ENCODE measurements around the gene ANKS6. TPM values are rescaled to one million over a fixed set of nuclear protein-coding genes. Genes with fewer than 3 reads are reported as not detected.
A peak's percentile ranks its signal among the peaks of the same experiment; 100 is the strongest.

Gene ANKS6
- total RNA-seq, 2 donors from 2014 or later, result 19.5 to 22.0 TPM

DNA sequence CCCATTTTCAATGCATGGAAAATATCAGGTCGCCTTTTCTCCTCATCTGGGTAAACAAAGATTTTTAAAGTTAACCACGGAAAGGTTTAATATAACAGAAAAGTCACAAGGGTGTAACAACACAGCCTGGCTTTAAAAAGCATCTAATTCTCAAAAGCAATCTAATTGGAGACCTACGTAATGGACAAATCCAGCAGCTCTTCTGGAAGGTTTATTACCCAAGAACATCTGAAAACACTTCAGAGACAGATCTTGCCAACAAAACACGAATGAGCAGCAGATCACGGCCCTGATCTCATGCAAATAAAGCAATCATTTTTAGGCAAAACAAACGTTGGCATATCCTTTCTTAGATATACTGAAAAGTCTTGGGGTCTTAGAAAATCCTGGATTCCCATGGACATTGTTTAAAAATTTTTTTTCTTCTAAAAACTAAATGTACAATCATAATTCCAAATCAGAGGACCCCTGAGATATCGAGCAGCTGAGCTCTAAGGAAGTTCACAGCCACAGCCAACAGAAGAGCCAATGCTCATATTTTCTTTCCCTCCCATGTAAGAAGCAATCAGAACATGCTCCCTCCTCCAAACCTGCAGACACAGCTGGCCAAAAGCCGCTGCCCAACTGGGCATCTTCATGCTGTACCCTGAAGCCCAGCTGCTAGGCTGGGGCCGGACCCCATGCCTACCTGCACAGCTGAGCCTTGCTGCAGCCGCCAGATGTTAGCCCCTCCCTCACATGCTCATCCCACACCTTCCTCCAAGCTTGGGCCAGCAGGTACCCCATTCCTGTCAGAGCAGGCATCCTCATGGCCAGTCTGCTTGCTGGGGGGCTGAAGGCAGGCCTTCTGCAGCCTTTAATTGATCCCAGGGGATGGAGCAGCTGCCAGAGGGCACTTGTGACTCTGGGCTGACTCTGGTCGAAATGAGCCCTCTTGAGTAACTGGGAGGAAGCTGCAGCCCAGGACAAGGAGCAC lies 11.2 kb downstream of the ANKS6 start:
- DNase-seq, result peak; percentile 19
- Histone ChIP-seq H3K4me1 (no peaks in the 10 kb centered on the region), H3K27ac (no peak overlapping the region), H3K27me3 (no peaks in the 10 kb centered on the region), H3K9ac (ENCODE audit: low read depth in 2 of 2, low read length in 2 of 2) (no peak overlapping the region), H3K36me3 (no peaks in the 10 kb centered on the region), H3K4me3 (no peak overlapping the region), H3K9me3 (no peaks in the 10 kb centered on the region)
- TF ChIP-seq CTCF (IDR thresholded peaks at IDR 0.05), result no peak
- intact Hi-C loops (cut with DNase I), result no loop called here

- intact Hi-C loops (cut with DNase I), result no loop called here
- Histone ChIP-seq H3K9me3 (no peaks in the 10 kb centered on the region), H3K9ac (ENCODE audit: low read depth in 2 of 2, low read length in 2 of 2) (no peak overlapping the region), H3K36me3 (no peaks in the 10 kb centered on the region), H3K27ac (no peak overlapping the region), H3K4me3 (no peak overlapping the region), H3K27me3 (no peaks in the 10 kb centered on the region), H3K4me1 (no peaks in the 10 kb centered on the region)
- no peak for TF ChIP-seq CTCF (IDR thresholded peaks at IDR 0.05)
- DNase-seq, result peak; percentile 14
These were observed 12.7 kb downstream of the ANKS6 start for GRCh38 chr9:98783518-98784226.

DNA sequence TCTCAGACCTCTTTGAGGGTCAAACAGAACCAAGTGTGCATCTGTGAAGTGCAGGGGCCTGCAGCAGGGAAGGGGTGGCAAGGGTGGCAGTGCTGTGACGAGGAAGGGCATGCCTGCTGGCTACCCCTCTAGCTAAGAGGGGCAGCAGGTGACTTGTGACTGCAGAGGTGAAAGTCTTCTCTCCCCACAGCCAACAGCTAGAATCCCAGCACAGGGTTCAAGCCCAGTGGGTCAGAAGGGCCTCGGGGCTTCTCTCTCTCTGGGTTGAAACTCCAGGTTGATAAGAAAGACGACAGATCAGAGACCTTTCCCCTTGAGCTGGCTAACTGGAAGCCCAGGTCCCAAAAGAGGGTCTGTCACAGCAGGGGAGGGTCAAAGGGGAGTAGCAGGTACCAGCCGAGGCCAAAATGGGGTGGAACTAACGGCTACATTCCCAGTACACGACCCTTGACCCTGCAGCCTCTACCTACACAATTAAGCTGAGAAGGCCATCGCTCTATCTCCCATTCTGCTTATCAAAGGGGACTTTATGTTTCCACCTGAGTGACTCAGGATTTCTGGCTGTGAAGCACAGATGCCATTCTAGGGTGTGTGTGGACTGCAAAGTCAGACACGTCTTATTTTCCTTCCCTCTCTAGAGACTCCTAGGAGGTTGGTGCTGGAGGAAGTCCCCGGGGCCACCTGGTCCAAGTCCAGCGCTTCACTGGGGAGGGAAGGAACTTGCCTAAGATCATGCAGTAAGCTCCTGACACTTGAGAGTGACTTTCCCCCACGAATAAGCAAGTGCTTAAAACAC lies 14.6 kb downstream of the ANKS6 start:
- intact Hi-C loops (cut with DNase I), result no loop called here
- DNase-seq, result peak; percentile 61
- Histone ChIP-seq H3K36me3 (no peaks in the 10 kb centered on the region), H3K27me3 (no peaks in the 10 kb centered on the region), H3K9ac (ENCODE audit: low read depth in 2 of 2, low read length in 2 of 2) (no peak overlapping the region), H3K4me1 (no peaks in the 10 kb centered on the region), H3K9me3 (no peaks in the 10 kb centered on the region), H3K4me3 (no peak overlapping the region), H3K27ac (peak overlapping the region; percentile 31)
- TF ChIP-seq CTCF (IDR thresholded peaks at IDR 0.05), result no peak

DNA sequence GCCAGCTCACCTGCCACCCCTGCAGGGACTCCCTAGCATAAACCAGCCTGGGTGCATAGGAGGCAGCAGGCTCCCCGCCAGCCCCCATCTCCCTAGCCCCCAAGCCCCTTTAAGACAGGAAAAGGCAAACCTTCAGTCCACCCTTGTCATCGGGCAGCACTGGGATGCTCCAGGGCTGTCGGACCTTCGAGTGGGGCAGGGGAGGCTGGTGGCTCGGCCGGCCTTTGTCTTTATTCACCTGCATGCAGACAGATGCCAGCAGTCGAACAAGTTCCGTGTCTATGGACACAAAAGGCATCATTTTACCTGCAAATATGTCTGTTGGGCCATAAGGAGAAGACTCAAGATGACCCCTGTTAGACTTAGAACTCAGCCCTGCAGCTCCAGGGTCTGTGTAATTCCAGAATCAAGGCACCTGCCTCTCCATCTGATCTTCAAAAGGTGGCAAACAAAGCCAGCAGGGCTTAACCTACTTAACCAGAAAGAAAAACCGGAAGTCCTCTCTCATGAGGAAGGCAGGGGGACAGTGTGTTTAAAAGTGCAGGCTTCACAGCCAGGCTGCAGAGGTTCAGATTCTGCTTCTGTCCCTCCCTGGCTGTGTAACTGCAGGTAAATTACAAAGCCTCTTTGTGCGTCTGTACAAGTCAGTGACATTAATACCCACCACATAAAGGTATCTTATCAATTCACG lies 16.2 kb downstream of the ANKS6 start:
- no peaks in the 10 kb centered on the region for H3K36me3 ChIP-seq
- H3K27ac ChIP-seq, result no peak overlapping the region
- no peaks in the 10 kb centered on the region for H3K27me3 ChIP-seq
- H3K4me3 ChIP-seq, result no peak overlapping the region
- no peaks in the 10 kb centered on the region for H3K4me1 ChIP-seq
- H3K9me3 ChIP-seq, result no peaks in the 10 kb centered on the region
- H3K9ac ChIP-seq (ENCODE audit: low read depth in 2 of 2, low read length in 2 of 2), result no peak overlapping the region
- intact Hi-C loops (cut with DNase I), result no loop called here
- no peak for TF ChIP-seq CTCF (IDR thresholded peaks at IDR 0.05)
- peak; percentile 10 for DNase-seq

All from colonic mucosa (tissue), 4 donors.